Brain microvascular endothelial cell (primary cell): ENCODE results near the gene FBXL14.

Experiments
- DNase-seq: peaks from one replicate; pipeline ENCODE4 v3.0.0-alpha.2; 2020
- H3K27ac ChIP-seq: fragments of 250-450 bp; sonication (Bioruptor Pico); 2 replicates; pipeline ENCODE4 v1.5.1; 2020; ENCODE audit warnings: mild to moderate bottlenecking, moderate library complexity
- H3K27me3 ChIP-seq: fragments of 250-450 bp; sonication (Bioruptor Pico); replicated peaks from 2 replicates; pipeline ENCODE4 v1.5.1; 2020; ENCODE audit warnings: mild to moderate bottlenecking
- H3K36me3 ChIP-seq: fragments of 250-450 bp; sonication (Bioruptor Pico); replicated peaks from 2 replicates; pipeline ENCODE4 v1.5.1; 2020; ENCODE audit warnings: mild to moderate bottlenecking
- H3K4me3 ChIP-seq: 2 replicates; pipeline ENCODE4 v1.5.1; 2011; ENCODE audit warnings: low read depth, mild to moderate bottlenecking, control low read depth, low read length, moderate library complexity
- CTCF ChIP-seq: IDR thresholded peaks from 2 replicates; pipeline ENCODE4 v1.5.1; 2011; ENCODE audit warnings: low read depth, mild to moderate bottlenecking, moderate library complexity, low read length, control low read depth, inconsistent platforms; ENCODE audit errors: missing control alignments
- in situ Hi-C: cut with HindIII; loops from 2 replicates; pipeline ENCODE4 v1.10.0; 2017; ENCODE audit warnings: low sequenced_read_pairs, low pct_ligation_motif_present

The FBXL14 gene

DNA sequence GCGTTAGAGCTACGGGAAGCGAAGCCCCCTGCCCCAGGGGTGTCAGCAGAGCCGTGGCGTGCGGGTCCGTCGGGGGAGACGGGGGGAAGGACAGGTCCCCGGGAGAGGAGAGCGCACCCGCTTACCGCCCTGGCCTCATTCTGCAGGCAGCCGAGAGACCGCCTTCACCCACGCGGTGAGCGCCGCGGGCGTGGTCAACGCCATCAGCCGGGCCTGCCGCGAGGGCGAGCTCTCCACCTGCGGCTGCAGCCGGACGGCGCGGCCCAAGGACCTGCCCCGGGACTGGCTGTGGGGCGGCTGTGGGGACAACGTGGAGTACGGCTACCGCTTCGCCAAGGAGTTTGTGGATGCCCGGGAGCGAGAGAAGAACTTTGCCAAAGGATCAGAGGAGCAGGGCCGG, 45.2 kb upstream of the FBXL14 start:
- TF ChIP-seq CTCF, result no peak
- Histone ChIP-seq H3K36me3 (no peaks in the 10 kb centered on the region), H3K4me3 (no peak overlapping the region), H3K27me3 (no peaks in the 10 kb centered on the region), H3K27ac (no peak overlapping the region)
- DNase-seq, result no peak
- in situ Hi-C loops, result no loop called here

DNA sequence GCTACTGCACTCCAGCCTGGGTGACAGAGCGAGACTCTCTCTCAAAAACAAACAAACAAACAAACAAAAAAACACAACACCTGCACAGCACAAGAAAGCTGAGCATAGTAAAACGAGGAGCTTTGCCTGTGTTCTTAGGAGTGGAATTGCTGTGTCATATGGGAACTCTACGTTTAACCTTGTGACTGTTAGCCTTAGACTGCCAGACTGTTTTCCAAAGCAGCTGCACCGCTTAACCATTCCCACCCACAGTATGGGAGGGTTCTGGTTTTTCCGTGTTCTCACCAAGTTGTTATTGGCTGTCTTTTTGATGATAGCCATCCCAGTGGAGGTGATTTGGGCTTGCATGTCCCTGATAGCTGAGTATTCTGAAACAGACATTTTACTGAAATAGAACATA, 43.8 kb upstream of the FBXL14 start:
- in situ Hi-C loops, result no loop called here
- Histone ChIP-seq H3K27ac (no peak overlapping the region), H3K27me3 (no peaks in the 10 kb centered on the region), H3K36me3 (no peaks in the 10 kb centered on the region), H3K4me3 (no peak overlapping the region)
- DNase-seq, result no peak
- TF ChIP-seq CTCF, result no peak

DNA sequence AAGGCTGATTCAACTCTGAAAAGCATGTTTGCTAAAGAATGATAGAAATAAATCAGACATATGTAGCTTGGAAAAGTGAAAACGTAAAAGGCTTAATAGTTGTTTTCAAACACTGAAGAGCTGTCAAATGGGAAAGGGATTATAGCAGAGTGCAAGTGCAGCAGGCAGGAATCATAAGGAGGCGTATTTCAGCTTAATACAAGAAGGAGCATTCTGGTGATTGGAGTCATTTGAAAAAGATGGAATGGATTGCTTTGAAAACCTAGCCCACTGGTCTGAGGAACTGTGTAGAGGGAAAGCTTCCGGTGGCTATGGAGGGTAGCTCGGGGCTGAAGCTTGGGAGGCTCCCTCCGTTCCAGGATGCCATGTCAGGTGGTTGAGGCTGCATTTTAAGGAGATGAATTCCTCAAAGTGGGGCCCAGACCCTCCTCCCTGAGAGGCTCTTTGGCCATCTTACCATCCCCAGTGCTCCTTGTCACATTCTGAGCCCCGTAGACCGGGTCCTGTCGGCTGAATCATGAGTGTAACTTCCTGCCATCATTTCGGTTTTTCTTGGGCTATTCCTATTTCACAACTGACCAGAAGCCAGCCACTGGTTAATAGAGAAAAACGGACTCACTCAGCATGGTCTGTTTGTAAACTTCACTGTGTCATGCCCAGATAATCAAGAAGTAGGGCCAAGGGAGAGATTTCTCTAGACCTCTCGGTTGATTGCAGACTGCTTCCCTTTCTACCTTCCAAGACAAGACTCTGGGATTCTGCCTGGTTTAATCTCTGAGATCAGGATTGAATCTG, 41.1 kb upstream of the FBXL14 start:
- H3K27me3 ChIP-seq, result no peaks in the 10 kb centered on the region
- H3K27ac ChIP-seq, result no peak overlapping the region
- in situ Hi-C loops, result no loop called here
- no peak for DNase-seq
- TF ChIP-seq CTCF, result no peak
- H3K4me3 ChIP-seq, result no peak overlapping the region
- H3K36me3 ChIP-seq, result no peaks in the 10 kb centered on the region

DNA sequence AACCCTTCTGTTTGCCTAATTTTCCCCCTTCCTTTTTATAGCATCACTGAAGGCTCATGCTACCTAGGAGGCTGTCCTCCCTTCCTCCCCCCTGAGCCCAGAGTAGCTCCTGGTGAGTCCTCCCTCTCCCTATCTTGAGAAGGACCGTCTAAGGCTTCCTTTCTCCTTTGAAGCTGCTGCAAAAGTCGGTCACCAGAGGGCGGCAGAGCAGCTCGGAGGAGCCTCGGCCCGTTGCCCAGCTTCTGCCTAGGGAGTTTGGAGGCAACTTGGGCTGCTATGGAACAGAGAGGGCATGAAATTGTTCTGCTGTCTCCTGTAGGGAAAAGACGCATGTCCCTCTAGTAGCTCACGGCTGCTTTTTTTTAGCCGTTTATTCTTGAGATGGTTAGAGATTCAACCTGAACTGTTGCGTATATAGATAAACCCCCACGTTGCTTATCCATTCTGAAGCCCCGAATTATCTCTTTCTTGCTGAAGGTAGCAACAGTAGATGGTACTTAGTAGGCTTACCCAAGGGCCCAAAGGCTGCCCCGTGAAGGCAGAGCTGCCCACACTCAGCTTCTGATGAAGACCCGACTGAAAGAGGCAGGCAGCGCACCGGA, 40.3 kb upstream of the FBXL14 start:
- H3K36me3 ChIP-seq, result no peaks in the 10 kb centered on the region
- TF ChIP-seq CTCF, result peak; percentile 96
- peak; percentile 53 for DNase-seq
- H3K4me3 ChIP-seq, result no peak overlapping the region
- H3K27ac ChIP-seq, result no peak overlapping the region
- H3K27me3 ChIP-seq, result no peaks in the 10 kb centered on the region
- in situ Hi-C loops, result no loop called here

GRCh38 chr12:1634149-1634548, 39.8 kb upstream of the FBXL14 start:
- TF ChIP-seq CTCF, result no peak
- no peak for DNase-seq
- H3K27me3 ChIP-seq, result no peaks in the 10 kb centered on the region
- no peaks in the 10 kb centered on the region for H3K36me3 ChIP-seq
- no peak overlapping the region for H3K4me3 ChIP-seq
- H3K27ac ChIP-seq, result no peak overlapping the region
- in situ Hi-C loops, result no loop called here
